Muscle of arm (tissue), 12 donors: ENCODE data around the gene CD93. TPM values are rescaled to one million over a fixed set of nuclear protein-coding genes. Genes with fewer than 3 reads are reported as not detected.

Experiments
- DNase-seq: peaks from one replicate; pipeline ENCODE4 v3.0.0-alpha.2; 2013
- polyA plus RNA-seq, 12 donors: library from polyadenylated mRNA; unstranded; fragments of 120-200 nt; gene quantifications; one replicate each; pipeline ENCODE4 v1.2.1, GENCODE V29; 2013; ENCODE audit not compliant: insufficient read length in 12 of 12

CD93 gene
- polyA plus RNA-seq, 12 donors = 45.9 to 66.4 (median 59.6) TPM; not detected in 1

DNA sequence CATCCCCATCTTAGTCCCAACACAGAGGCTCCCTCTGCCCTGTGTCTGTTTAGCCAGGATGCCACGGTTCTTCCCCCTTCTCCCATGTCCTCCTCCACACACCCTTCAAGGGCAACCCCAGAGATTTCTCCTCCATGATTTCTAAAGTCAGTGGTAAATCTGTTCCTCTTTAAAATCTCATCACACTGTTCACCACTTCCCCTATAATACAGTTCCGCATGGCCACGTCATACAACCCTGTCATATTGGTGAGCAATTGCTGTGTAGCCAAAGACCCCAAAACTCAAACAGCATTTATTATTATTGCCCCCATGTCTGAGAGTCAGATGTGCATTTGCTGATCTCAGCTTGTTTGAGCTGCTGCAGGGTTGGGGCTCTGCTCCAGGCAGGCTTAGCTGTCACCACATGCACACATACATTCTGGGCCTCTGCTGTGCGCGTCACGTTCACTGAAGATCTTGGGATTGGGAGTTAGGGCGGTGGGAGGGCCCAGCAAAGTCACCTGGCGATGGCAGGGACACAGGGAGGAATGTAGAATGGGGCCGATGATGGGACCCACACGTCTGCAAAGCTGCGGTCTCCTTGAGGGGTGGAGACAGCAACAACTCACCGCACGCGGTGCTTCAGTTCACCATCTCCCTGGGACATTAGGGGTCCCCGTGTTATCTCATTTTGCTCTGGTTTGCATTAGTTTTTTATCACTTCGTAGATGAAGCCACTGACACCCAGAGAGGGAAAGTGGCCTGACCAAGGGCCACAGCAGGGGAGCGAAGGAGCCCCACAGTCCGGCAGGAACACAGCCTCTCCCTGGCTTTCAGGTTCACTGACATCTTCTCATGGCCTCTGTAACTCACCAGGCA, 36.9 kb upstream of the CD93 start:
- DNase-seq = no peak

DNA sequence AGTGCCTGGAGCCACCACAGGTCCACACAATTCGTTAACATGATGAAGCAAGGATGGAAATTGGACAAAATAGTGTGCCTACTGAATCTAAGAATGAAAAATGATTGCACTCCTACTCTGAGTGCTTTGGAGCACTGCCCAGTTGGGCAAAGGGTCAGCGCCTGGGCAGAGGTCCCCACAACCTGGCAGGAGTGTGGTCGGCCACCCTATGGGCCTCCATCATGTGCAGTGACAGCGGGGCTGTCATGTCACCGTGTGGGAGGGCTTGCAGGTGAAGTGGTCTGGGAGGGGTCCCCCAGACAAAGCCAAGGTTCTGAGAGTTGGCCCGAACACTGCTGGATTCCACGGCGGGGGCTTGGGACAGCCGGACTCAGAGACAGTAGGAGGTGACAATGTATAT, 36.2 kb upstream of the CD93 start:
- DNase-seq = no peak

DNA sequence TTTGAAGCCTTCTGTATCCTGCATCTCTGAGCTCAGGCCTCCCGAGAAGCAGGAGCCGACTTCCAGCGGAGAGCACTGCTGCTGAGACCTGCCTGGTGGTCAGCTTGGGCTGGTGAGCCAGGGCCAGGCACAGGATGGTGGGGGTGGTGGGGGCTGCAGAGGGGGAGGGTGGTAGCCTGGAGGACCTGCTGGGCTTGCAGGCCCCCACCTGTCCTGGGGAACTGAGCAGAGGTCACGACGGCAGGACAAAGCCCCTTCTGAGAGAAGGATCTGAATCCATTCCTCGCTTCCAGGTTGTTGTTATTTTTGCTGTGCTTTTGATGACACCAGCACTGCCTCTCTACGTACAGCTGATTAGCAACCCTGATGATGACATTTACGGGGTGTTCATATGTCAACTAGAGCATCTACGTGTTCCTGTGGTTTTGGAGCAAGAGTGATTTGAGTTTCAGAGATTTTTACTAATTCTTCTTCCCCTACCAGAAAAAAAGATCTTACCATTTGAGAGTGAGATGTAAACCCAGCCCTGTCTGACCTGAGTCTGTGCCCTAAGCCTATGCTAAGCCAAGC, 35.7 kb upstream of the CD93 start:
- no peak for DNase-seq

DNA sequence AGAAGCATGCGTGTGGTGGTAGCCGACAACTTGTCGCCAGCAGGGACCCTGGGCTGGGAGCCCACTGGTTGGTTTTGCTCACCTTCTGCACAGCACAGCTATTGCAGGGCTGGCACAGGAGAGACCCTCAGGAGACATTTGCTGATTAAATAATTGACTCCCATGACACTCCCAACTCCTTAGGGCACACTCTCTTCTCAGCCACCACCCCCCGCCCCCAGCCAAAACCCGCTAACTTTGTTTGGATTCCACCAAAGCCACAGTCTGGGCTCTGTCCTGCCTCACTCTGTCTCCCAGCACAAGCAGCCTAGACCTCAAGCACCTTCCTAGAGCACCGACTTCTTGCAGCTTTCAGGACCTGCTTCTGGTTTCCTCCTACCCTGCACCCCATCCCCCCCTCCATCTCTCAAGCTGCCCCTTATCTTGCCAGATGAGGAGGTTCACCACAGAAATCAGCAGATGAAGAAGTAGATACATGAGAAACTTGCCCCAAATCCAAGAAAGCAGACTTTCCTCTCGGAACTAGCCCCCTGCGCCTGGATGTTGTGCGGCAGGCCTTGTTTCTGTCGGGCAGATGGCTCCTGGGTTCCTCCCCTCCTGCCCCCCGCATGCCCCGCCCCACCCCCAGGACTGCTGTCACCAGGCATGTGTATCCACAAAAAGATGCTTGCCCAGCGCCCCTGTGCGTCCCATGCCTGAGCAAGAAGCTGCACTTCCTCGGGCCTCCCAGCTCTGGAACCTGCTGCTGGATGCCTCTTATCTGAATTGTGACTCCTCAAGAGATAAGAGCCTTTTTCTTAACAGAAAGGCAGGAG, 35.0 kb upstream of the CD93 start:
- no peak for DNase-seq

DNA sequence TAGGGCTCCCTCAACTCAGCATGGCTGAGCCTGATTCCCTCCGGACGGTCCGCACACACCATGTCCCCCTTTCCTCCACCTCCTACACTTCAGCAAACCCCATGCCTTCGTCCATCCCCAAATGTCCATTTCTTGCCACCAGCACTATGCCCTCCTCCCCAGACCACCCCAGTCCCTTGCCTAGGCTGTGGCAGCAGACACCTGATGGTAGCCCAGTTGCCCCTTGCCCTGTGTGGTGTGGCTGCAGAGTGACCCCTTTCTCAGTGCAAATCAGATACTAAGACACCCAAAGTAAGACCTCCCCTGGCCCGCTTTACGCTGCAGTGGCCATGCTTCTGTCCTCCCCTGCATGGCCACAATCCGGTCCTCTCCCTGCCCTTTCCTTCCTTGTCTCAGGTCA, 34.1 kb upstream of the CD93 start:
- DNase-seq = no peak

DNA sequence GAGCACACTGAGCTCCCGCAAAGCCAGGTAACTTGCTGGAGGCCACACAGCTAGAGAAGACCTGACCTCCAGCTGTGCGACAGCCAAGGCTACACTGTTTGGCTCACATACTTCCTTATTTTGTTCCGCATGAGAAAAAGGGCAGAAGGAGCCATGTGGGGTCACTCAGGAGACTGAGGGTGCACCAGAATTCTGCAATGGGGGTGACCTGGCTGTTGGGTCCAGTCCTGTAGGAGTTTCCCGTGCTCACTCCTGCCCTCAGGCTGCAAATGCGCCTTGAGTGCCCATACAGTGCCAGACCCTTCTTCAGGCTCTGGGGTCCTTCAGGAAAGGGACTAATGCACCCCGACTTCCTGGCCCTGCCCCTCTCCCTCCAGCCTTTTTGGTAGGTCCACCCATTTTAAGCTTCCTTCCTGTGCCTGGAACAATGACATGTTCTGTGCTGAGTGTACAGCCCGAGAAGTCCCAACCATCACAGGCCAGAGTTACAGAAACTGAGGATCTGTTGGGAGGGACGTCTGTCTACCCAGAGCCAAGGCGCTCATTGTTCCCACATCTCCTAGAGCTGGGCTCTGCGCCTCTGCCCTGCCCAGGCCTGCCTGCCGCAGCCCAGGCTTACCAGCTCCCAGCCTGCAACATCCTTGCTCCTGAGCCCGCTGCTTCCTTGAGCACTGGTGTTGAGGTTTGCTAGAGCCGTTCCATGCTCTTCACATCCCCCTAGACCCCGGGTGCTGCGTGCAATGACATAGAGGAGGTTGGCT, 33.5 kb upstream of the CD93 start:
- DNase-seq = no peak

DNA sequence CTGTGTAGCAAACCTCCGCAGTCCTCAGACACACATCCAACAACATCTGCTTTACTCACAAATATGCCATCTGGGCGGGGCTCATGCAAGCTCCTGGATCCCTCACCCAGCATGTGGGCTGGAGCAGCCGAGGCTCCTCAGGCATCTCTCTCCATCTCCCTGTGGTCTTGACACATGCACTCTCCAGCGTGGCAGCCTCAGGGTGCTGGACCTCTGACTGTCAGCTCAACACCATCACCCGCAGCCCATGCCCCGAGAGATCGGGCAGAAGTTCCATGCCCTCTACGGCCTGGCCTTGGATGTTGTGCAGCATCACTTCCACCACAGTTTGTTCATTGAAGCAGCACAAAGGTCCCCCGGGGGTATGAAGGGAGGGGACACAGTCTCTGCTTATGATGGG, 32.6 kb upstream of the CD93 start:
- DNase-seq = no peak

DNA sequence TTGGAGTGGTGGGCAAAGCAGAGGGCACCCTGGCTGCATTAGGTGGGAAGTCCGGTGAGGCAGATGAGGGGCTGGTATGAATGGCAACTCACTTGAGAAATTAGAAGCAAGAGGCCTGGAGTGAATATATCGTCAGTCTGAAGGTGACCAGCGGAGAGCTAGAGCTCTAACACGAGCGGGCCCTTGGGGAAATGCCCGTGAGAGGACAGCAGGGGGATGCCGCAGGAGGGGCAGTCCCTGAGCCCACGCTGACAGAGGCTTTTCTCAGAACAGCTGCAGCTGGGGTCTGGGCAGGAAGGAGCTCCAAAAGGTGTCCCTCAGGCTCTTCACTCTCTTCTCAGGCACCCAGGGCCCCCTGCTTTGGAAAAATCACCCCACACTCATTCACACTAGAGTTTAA, 32.0 kb upstream of the CD93 start:
- DNase-seq = no peak

DNA sequence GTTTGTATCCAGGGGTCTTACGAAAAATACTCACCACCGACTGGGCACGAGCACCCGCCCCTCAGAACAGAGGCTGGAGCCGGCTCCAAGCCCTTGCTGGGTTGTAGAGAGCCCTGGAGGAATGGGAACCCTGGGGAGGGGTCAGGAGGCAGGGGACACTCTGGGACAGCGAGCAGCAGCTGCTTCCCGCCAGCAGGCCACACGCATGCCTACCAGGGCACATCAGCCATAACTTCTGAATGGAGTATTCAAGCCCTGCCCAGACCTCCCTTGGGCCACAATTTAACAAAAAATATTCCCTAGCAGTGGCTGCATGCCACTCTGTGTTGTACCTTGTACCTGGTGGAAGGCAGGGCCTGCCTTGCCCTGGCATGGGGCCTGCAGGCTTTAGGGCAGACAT, 31.6 kb upstream of the CD93 start:
- no peak for DNase-seq

DNA sequence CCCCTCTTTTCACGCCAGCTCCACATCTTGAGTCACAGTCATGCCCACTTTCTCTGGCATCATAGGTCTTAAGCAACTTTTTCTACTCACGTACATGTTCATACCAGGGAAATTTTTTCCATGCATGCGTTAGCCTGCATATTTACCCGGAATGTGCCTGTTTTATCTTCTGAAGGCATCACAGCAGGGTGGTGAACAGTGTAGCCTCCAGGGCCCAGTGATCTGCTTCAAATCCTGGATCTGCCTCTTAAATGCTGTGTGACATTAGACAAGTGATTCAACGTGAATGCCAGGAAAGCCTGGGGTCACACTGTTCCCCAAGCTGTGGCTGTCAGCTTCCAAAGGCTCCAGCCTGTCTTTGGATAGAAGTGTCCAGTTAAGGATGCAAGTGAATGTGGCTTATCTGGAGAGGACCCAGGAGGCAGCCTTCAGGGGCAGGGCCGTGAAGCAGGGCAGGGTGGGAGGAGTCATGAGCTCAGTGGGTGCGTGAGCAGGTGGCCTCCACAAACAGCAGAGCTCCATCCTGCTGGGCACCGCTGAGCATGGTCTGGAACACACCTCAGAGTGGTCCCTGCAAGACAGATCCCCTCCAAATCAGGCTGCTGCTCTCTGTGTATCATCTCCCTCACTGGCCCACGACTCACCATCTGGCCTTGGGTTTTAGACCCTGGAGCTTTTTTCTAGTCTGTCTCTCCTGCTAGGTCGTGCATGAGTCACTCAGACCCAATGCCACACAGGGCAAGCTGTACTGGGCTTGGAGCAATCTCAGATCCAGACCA, 30.4 kb upstream of the CD93 start:
- no peak for DNase-seq

DNA sequence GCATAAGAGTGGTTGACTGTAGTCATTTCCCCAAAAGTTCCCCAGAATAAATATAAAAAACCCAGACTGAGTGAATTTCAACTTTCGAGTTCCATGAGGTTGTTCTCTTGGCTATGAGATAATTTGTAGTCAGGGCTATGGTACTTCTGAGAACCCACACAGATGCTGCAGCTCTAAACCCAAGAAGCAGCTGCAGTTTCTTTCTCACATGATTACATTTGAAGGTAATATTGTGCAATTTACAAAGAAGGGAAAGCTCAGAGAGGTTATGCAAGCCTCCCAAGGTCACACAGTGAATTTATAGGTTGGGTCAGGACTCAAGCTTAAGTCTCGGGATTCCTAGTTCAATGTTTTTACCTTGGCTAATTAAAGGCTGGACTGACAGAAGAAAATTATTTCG, 29.7 kb upstream of the CD93 start:
- no peak for DNase-seq

DNA sequence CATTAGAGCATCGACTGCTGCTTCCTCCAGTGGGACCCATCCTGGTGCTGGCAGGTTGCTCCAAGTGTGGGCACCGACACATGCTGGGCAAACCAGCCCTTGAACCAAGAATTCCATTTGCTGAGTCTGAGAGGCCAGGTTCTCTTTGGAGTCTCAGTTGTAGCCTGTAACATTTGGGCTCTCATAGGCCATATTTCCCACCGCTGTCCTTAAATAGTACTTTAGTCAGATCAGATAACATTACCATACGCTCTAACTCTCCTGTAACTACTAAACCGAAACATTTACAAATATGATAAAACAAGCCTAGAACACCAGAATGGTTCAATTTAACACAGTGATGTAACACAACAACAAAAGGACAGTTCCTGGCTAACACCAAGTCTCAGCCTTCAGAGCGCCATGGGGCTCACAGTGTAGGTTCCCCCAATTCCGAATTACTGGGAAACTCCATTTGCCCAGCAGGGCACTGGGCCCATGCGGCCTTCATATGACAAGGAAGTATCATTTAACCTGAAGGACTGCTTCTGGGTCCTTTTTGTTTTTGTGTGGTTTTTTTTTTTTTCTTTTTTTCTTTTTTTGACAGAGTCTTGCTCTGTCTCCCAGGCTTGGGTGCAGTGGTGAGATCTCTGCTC, 28.4 kb upstream of the CD93 start:
- DNase-seq = no peak

DNA sequence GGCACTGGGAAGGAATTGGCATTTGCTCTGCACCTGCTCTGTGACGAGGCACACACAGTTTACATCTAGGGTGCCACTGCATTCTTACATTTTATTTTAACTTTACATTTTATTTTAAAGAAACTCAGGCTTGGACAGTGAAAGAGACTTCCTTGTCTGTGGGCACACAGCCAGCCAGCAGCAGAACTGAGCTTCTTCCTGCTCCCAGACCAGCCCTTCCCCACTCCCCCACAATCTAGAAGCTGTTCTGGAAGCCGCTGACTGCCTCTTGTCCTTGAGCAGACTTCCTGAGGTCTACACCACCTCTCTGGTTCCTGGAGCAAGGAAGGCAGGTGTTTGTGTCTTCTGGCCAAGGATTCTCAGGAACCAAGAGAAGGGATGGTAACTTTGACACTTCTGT, 27.9 kb upstream of the CD93 start:
- DNase-seq = no peak

DNA sequence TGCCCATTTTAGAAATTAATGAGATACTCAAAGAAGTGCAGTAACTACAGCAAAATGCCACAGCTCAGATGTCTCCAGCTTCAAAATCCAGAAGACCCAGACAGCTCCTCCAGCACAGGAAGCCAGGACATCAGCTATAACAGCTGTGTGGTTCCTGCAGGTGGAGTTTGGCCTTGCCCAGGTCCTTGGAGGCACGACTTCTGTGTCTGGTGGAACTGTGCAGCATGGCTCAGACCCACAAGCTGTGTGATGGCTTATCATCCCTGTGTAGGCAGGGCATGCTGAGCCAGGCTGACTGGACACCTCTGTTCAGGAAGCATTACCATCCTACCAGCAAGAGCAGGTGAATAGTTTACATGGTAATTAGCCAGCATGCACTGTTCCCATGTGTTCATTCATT, 26.5 kb upstream of the CD93 start:
- DNase-seq = no peak

DNA sequence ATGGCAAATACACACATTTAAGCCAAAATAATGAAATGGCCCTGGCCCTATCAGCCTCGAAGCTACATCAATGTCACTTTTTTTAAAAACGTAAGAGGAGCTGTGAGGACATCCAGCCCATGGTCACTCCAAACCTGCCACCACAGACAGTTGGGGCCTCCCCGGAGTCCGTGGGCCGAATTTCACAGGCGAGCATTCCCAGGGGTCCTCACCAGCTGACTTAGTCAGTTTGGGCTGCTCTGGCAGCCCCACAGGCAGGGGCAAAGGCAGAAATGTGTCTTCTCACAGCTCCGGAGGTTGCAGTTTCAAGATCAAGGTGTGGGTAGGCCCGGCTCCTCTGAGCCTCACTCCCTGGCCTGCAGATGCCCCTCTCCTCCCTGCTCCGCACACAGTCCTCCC, 25.8 kb upstream of the CD93 start:
- no peak for DNase-seq

DNA sequence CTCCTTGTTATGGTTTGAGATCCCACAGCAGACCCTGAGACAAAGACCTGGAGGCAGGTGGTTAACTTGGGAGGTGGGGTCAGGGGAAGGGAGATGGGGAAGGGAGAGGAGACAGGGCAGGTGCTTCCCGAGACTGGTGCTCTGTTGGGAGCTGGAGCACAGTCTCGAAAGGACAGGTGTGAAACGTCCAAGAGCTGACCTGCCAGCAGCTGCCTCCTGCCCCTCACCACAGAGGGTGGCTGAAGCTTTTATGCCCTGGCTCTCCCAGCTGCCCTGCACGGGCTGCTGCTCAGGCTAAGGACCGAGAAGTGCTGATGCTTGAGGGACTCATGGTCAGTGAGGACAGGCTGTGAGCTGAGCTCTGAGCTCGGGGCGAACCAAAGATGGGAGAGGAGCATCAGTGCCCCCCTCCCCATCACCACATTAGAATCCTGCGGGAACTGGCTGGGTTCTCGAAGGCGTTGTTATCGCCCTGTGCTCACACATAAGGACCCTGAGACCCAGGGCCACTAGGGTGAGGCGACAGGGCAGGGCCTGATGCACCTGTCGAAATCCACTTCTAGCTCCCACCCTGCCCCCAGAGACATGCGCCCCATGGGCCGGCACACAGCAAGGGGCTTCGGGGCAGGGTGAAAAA, 25.3 kb upstream of the CD93 start:
- DNase-seq = no peak

DNA sequence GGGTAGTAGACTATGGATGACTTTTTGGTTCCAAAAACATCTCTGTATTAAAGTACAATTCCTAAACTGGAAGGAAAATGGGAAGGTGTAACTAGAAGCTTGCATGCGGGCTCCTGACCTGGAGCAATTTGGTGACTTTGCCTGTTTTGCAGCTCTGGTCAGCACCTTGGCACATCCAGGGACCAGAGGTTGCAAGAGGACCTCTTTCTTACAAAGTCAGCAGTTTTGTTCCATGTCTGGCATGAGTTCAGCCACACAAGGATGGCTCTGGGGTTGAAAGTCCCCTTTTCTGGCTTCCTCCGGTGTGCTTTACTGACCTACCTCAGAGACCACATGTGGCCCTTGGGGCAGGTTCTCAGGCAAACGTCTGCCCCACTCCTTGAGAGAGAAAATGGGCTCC, 22.7 kb upstream of the CD93 start:
- DNase-seq = no peak

DNA sequence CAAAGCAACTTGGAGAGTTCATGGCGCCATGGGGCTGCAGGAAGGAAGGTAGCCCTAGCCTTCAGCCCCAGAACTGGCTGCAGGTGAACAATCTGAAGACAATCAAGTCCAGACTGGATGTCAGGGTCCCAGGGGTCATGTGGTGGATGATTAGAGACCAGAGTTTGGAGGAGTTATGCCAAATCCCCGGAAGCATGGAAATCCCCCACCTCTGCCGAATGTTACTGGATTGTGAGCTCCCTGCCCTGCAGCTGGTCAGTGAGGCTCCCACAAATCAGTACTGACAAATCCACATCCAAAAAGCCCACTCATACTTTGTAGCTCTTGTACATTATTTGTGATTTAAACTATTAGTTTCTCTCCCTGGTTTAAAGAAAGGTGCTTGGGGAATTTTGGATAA, 21.3 kb upstream of the CD93 start:
- DNase-seq = no peak

DNA sequence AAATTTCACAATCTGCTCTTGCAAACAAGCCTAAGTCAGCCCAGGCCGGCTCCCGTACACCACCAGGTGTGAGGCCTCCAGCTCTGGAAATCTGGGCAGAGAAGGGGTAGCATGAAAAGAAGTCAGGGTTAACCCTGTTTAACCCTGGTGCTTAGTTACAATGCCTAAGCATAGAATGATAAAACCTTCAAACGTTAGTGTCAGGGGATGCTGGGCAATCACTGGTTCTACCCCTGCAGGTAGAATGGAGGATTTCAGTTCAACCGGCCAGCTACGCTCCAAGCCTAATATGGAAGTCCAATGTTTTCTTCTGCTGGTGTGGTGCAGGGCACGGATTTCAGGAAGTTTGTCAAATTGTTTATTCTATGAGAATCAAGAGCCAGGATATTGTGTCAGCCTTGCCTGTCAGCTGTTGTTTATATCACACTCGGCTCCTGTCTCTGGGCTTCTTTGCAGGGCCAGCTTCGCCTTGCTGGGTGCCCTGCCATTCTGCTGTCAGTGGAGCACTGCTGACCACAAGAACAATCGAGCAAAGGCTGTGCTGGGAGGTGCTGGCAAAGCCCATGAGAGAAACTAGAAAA, 20.2 kb upstream of the CD93 start:
- DNase-seq = no peak

DNA sequence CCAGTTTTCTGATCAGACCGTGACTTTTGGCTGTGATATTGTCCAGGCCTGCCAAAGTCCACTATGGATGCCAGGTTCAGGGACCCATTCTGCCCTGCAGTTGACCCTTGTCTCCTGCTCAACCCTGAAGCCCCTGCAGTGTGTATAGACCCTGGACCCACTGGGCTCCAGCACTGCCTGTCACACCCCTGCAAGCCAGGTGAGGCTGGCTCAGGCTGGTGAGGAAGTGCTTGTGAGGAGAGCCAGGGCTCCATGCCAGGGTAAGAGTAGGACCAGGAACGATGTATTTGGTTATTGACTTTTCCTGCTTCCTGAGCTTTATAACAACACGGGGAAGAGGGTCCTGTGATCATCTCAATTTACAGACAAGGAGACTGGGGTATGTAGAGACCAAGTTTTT, 19.1 kb upstream of the CD93 start:
- DNase-seq = no peak
